GM12878 (cell line): ENCODE results near the gene GPR107. TPM values are rescaled to one million over a fixed set of nuclear protein-coding genes. Genes with fewer than 3 reads are reported as not detected.

ENCODE experiments used
- ATAC-seq: fragments of 200-7000 bp; cut with Tn5 transposase; 3 replicates; pipeline ENCODE4 v1.9.1; 2020; ENCODE audit warnings: mild to moderate bottlenecking, moderate library complexity
- BruUV-seq: library from RNA; stranded (reverse); fragments of 400-500 nt; replicated peaks from 2 replicates; lab custom pipeline; 2021; lab: Mats Ljungman, UMichigan
- CTCF ChIA-PET: fragments of 300-600 bp; sonication (Branson Sonifier 250); formaldehyde crosslinking; extraction: SDS; loops from one replicate; lab custom pipeline; 2021; ENCODE audit warnings: inconsistent platforms; lab: Yijun Ruan, JAX
- POLR2A ChIA-PET: fragments of 350-600 bp; formaldehyde crosslinking; extraction: SDS; loops from one replicate; lab custom pipeline; 2021; ENCODE audit warnings: inconsistent platforms; lab: Charles Lee
- RAD21 ChIA-PET: fragments of 300-600 bp; sonication (Branson Sonifier 250); formaldehyde crosslinking; loops from one replicate; lab custom pipeline; 2023; ENCODE audit warnings: antibody characterized with exemption; ENCODE audit not compliant: unreplicated experiment; lab: Charles Lee
- SMC1A ChIA-PET: fragments of 300-600 bp; sonication (Branson Sonifier 250); formaldehyde crosslinking; loops from one replicate; lab custom pipeline; 2023; ENCODE audit not compliant: unreplicated experiment, uncharacterized antibody; lab: Charles Lee
- DNase-seq: peaks from one replicate; pipeline ENCODE4 v3.0.0-alpha.2; 2011; ENCODE audit warnings: low read depth, low spot score
- FAIRE-seq: peaks from 3 replicates; lab custom pipeline; 2011; peaks lifted over from hg19 to GRCh38; lab: Jason Lieb, UNC
- H2AFZ ChIP-seq: 2 replicates; pipeline ENCODE4 v1.6.0; 2011; ENCODE audit warnings: low read depth, low read length, control low read depth; ENCODE audit not compliant: control insufficient read depth
- H3K27ac ChIP-seq: 2 replicates; pipeline ENCODE4 v1.5.1; 2011; ENCODE audit warnings: control low read depth; ENCODE audit not compliant: control insufficient read depth, insufficient read depth
- H3K27me3 ChIP-seq, 2 experiments: replicated peaks in 1 of 2; 2 replicates each; pipeline versions ENCODE4 v1.6.0 to v1.6.1; 2011; ENCODE audit warnings: low read length in 1 of 2; ENCODE audit not compliant: control insufficient read depth in 2 of 2, insufficient read depth in 2 of 2
- H3K36me3 ChIP-seq, 2 experiments: 2 replicates each; pipeline ENCODE4 v1.5.1; 2011; ENCODE audit warnings: low read length in 1 of 2; ENCODE audit not compliant: control insufficient read depth in 2 of 2, insufficient read depth in 2 of 2
- H3K4me1 ChIP-seq: 2 replicates; pipeline ENCODE4 v1.6.1; 2011; ENCODE audit warnings: mild to moderate bottlenecking, low read length, moderate library complexity, mixed read lengths; ENCODE audit not compliant: control insufficient read depth, insufficient read depth
- H3K4me2 ChIP-seq: 2 replicates; pipeline ENCODE4 v1.6.0; 2011; ENCODE audit warnings: control low read depth; ENCODE audit not compliant: control insufficient read depth, insufficient read depth
- H3K4me3 ChIP-seq: fragments of 200-600 bp; sonication (generic); 2 replicates; pipeline ENCODE4 v1.5.1; 2016
- H3K79me2 ChIP-seq: 2 replicates; pipeline ENCODE4 v1.6.0; 2011; ENCODE audit warnings: low read length; ENCODE audit not compliant: control insufficient read depth, insufficient read depth
- H3K9ac ChIP-seq: 2 replicates; pipeline ENCODE4 v1.8.0; 2011; ENCODE audit warnings: low read length, control low read depth, mixed read lengths; ENCODE audit not compliant: control insufficient read depth, insufficient read depth
- H3K9me3 ChIP-seq: replicated peaks from 3 replicates; pipeline ENCODE4 v1.5.1; 2011; ENCODE audit warnings: mild to moderate bottlenecking, low read length; ENCODE audit not compliant: control insufficient read depth, insufficient read depth
- H4K20me1 ChIP-seq: 2 replicates; pipeline ENCODE4 v1.6.0; 2011; ENCODE audit not compliant: control insufficient read depth, insufficient read depth
- CBX3 ChIP-seq: fragments of 200-600 bp; sonication (generic); IDR thresholded peaks from 2 replicates; pipeline ENCODE4 v1.6.1; 2016; ENCODE audit warnings: low read depth, borderline replicate concordance
- SMAD1 ChIP-seq: fragments of 450-650 bp; IDR thresholded peaks from 2 replicates; pipeline ENCODE4 v1.6.1; 2018; ENCODE audit warnings: mild to moderate bottlenecking, low read depth; ENCODE audit not compliant: partially characterized antibody
- WGBS: methylation state at CpG from one replicate; pipeline ENCODE4 v1.1.6; 2016; ENCODE audit warnings: low lambda C conversion rate; ENCODE audit not compliant: insufficient replicate concordance, insufficient coverage; ENCODE audit errors: missing lambda C conversion rate; 5-methylcytosine and 5-hydroxymethylcytosine counted together
- in situ Hi-C: fragments of 300-500 bp; cut with MboI; formaldehyde crosslinking; loops from 9 replicates; pipeline ENCODE4 v1.14.3; 2018; ENCODE audit warnings: mixed read lengths
- intact Hi-C: fragments of 100-400 bp; cut with micrococcal nuclease; formaldehyde crosslinking; loops from one replicate; pipeline ENCODE4 v1.14.2; 2022; ENCODE audit not compliant: unreplicated experiment
- polyA plus RNA-seq, 11 experiments: library from polyadenylated mRNA; depleted of rRNA in 4 of 11; unstranded in 6 of 11; stranded (reverse) in 5 of 11; fragments of >200 nt; fragmentation: Nextera tagmentation in 4 of 11; fragmentation: Illumina TruSeq in 1 of 11; extraction: Ambion mirVana in 4 of 11; extraction: Trizol in 1 of 11; gene quantifications; 1 replicate in 1 of 11; 2 replicates in 10 of 11; pipeline versions ENCODE4 v1.2.1 to v1.2.3, GENCODE V29; 2011 to 2016; ENCODE audit warnings: inconsistent platforms in 2 of 11, missing spikeins in 2 of 11, low read depth in 1 of 11
- small RNA-seq: library from RNA; depleted of rRNA; stranded (forward); fragments of <200 nt; gene quantifications from one replicate; pipeline ENCODE3, GENCODE V24; 2014
- total RNA-seq, 4 experiments: library from RNA; depleted of rRNA in 3 of 4; stranded (reverse); fragments of >200 nt in 3 of 4; fragmentation: Illumina TruSeq in 1 of 4; extraction: Trizol in 1 of 4; gene quantifications; 2 replicates each; pipeline versions ENCODE4 v1.2.1 to v1.2.3, GENCODE V29; 2013 to 2021

The GPR107 gene
- total and polyA plus RNA-seq, 10 of the 15 experiments (the other 5 are each of a cell fraction or from before 2014, with no cell fraction given), result 2.7 to 21.4 (median 10.6) TPM

GRCh38 chr9:130188860-130189481 is 135.3 kb downstream of the GPR107 start:
- no peak for FAIRE-seq
- no peaks in the 10 kb centered on the region for H3K36me3 ChIP-seq
- in situ Hi-C loops, result no loop called here
- ChIA-PET RAD21 (no interaction called here), POLR2A (no interaction called here), CTCF (interaction anchor here (0.6 kb wide), 1 partner anchor 161 kb away, joined by 3 read pairs; no protein-coding TSS in a partner anchor), SMC1A (interaction anchor here (0.6 kb wide), 1 partner anchor 47 kb away, joined by 3 read pairs; no protein-coding TSS in a partner anchor)
- no peak overlapping the region for H3K4me3 ChIP-seq
- DNase-seq, result no peak
- 37% methylated on average over 7 of the region's 7 CpGs for WGBS
- no peaks in the 10 kb centered on the region for H4K20me1 ChIP-seq
- no peaks in the 10 kb centered on the region for H3K79me2 ChIP-seq
- intact Hi-C loops, result no loop called here
- no peak overlapping the region for H3K27ac ChIP-seq
- no peaks in the 10 kb centered on the region for H3K9me3 ChIP-seq
- H3K27me3 ChIP-seq, result no peaks in the 10 kb centered on the region; a peak in 2 of 4 replicates
- H3K9ac ChIP-seq, result no peak overlapping the region
- H2AFZ ChIP-seq, result no peak overlapping the region
- BruUV-seq, result no TSS peak
- TF ChIP-seq CBX3 (no peak), SMAD1 (no peak)
- no peak overlapping the region for H3K4me2 ChIP-seq
- ATAC-seq, result no peak
- no peaks in the 10 kb centered on the region for H3K4me1 ChIP-seq

Small RNA genes lying within 50 kb of the gene (small RNA-seq; reads per million reads assigned to genes)
- not detected for gene RF00019

Other genes starting within 250 kb of the GPR107 start
- gene TOR1A, start 229.8 kb upstream of the GPR107 start, total RNA-seq (2014; rRNA removed), result 27.4 and 28.1 TPM in 2 replicates
- 28.9 and 29.1 TPM in 2 replicates for gene TOR1A, start 229.8 kb upstream of the GPR107 start, total RNA-seq (2014; rRNA removed; fragmentation: Illumina TruSeq; extraction: Trizol)
- 31.1 and 34.0 TPM in 2 replicates for gene TOR1A, start 229.8 kb upstream of the GPR107 start, total RNA-seq (2021)
- gene TOR1A, start 229.8 kb upstream of the GPR107 start, polyA plus RNA-seq (2011; rRNA removed), result 44.7 and 45.4 TPM in 2 replicates
- 37.4 and 43.1 TPM in 2 replicates for gene TOR1A, start 229.8 kb upstream of the GPR107 start, polyA plus RNA-seq (2014; fragmentation: Illumina TruSeq; extraction: Trizol)
- gene TOR1A, start 229.8 kb upstream of the GPR107 start, polyA plus RNA-seq (2014; fragmentation: Nextera tagmentation; extraction: Ambion mirVana), result 1 to 10 TPM; 3.2 to 8.0 TPM
- 43.3 and 45.3 TPM in 2 replicates for gene TOR1A, start 229.8 kb upstream of the GPR107 start, polyA plus RNA-seq (2014; rRNA removed)
- 10 to 100 TPM; 60.7 to 60.8 TPM for gene TOR1A, start 229.8 kb upstream of the GPR107 start, polyA plus RNA-seq (2016; fragmentation: Nextera tagmentation; extraction: Ambion mirVana)
- gene C9orf78, start 218.6 kb upstream of the GPR107 start, total RNA-seq (2014; rRNA removed), result 32.6 and 36.7 TPM in 2 replicates
- gene C9orf78, start 218.6 kb upstream of the GPR107 start, total RNA-seq (2014; rRNA removed; fragmentation: Illumina TruSeq; extraction: Trizol), result 46.2 and 54.6 TPM in 2 replicates
- gene C9orf78, start 218.6 kb upstream of the GPR107 start, total RNA-seq (2021), result 18.9 and 23.0 TPM in 2 replicates
- gene C9orf78, start 218.6 kb upstream of the GPR107 start, polyA plus RNA-seq (2011; rRNA removed), result 41.8 and 60.7 TPM in 2 replicates
- 52.4 and 53.3 TPM in 2 replicates for gene C9orf78, start 218.6 kb upstream of the GPR107 start, polyA plus RNA-seq (2014; fragmentation: Illumina TruSeq; extraction: Trizol)
- gene C9orf78, start 218.6 kb upstream of the GPR107 start, polyA plus RNA-seq (2014; fragmentation: Nextera tagmentation; extraction: Ambion mirVana), result 10 to 100 TPM; 28.6 to 60.9 TPM
- 37.5 and 40.0 TPM in 2 replicates for gene C9orf78, start 218.6 kb upstream of the GPR107 start, polyA plus RNA-seq (2014; rRNA removed)
- 10 to 100 TPM; 56.9 to 59.0 TPM for gene C9orf78, start 218.6 kb upstream of the GPR107 start, polyA plus RNA-seq (2016; fragmentation: Nextera tagmentation; extraction: Ambion mirVana)
- 10.7 and 14.4 TPM in 2 replicates for gene USP20, start 218.4 kb upstream of the GPR107 start, total RNA-seq (2014; rRNA removed)
- 6.4 and 7.6 TPM in 2 replicates for gene USP20, start 218.4 kb upstream of the GPR107 start, total RNA-seq (2014; rRNA removed; fragmentation: Illumina TruSeq; extraction: Trizol)
- gene USP20, start 218.4 kb upstream of the GPR107 start, total RNA-seq (2021), result 23.0 and 23.3 TPM in 2 replicates
- 4.0 and 7.5 TPM in 2 replicates for gene USP20, start 218.4 kb upstream of the GPR107 start, polyA plus RNA-seq (2011; rRNA removed)
- gene USP20, start 218.4 kb upstream of the GPR107 start, polyA plus RNA-seq (2014; fragmentation: Illumina TruSeq; extraction: Trizol), result 2.6 and 6.1 TPM in 2 replicates
- gene USP20, start 218.4 kb upstream of the GPR107 start, polyA plus RNA-seq (2014; fragmentation: Nextera tagmentation; extraction: Ambion mirVana), result 1 to 10 TPM in 1 of 2 experiments, under 1 TPM in 1; 0.66 to 1.1 TPM
- gene USP20, start 218.4 kb upstream of the GPR107 start, polyA plus RNA-seq (2014; rRNA removed), result 15.8 and 23.0 TPM in 2 replicates
- 10 to 100 TPM; 22.3 to 22.9 TPM for gene USP20, start 218.4 kb upstream of the GPR107 start, polyA plus RNA-seq (2016; fragmentation: Nextera tagmentation; extraction: Ambion mirVana)
- 167 and 204 TPM in 2 replicates for gene FNBP1, start 10.7 kb upstream of the GPR107 start, total RNA-seq (2014; rRNA removed)
- 277 and 283 TPM in 2 replicates for gene FNBP1, start 10.7 kb upstream of the GPR107 start, total RNA-seq (2014; rRNA removed; fragmentation: Illumina TruSeq; extraction: Trizol)
- 353 and 356 TPM in 2 replicates for gene FNBP1, start 10.7 kb upstream of the GPR107 start, total RNA-seq (2021)
- 188 and 268 TPM in 2 replicates for gene FNBP1, start 10.7 kb upstream of the GPR107 start, polyA plus RNA-seq (2011; rRNA removed)
- gene FNBP1, start 10.7 kb upstream of the GPR107 start, polyA plus RNA-seq (2014; fragmentation: Illumina TruSeq; extraction: Trizol), result 258 and 290 TPM in 2 replicates
- 10 to 100 TPM; 64.5 to 80.5 TPM for gene FNBP1, start 10.7 kb upstream of the GPR107 start, polyA plus RNA-seq (2014; fragmentation: Nextera tagmentation; extraction: Ambion mirVana)
- gene FNBP1, start 10.7 kb upstream of the GPR107 start, polyA plus RNA-seq (2014; rRNA removed), result 180 and 208 TPM in 2 replicates
- gene FNBP1, start 10.7 kb upstream of the GPR107 start, polyA plus RNA-seq (2016; fragmentation: Nextera tagmentation; extraction: Ambion mirVana), result 100 to 1,000 TPM; 165 to 170 TPM
- under 0.01 TPM in 1 of 2 replicates, not detected in the other for gene NCS1, start 118.5 kb downstream of the GPR107 start, total RNA-seq (2014; rRNA removed)
- 0.04 and 0.05 TPM in 2 replicates for gene NCS1, start 118.5 kb downstream of the GPR107 start, total RNA-seq (2014; rRNA removed; fragmentation: Illumina TruSeq; extraction: Trizol)
- 0.05 and 0.08 TPM in 2 replicates for gene NCS1, start 118.5 kb downstream of the GPR107 start, total RNA-seq (2021)
- gene NCS1, start 118.5 kb downstream of the GPR107 start, polyA plus RNA-seq (2011; rRNA removed), result 0.12 TPM in 1 of 2 replicates, not detected in the other
- 0.06 and 0.07 TPM in 2 replicates for gene NCS1, start 118.5 kb downstream of the GPR107 start, polyA plus RNA-seq (2014; fragmentation: Illumina TruSeq; extraction: Trizol)
- gene NCS1, start 118.5 kb downstream of the GPR107 start, polyA plus RNA-seq (2014; fragmentation: Nextera tagmentation; extraction: Ambion mirVana), result not detected
- 0.05 and 0.22 TPM in 2 replicates for gene NCS1, start 118.5 kb downstream of the GPR107 start, polyA plus RNA-seq (2014; rRNA removed)
- under 1 TPM in 1 of 2 experiments, not detected in 1; 0.05 TPM for gene NCS1, start 118.5 kb downstream of the GPR107 start, polyA plus RNA-seq (2016; fragmentation: Nextera tagmentation; extraction: Ambion mirVana)
- not detected in 2 replicates for gene HMCN2, start 211.9 kb downstream of the GPR107 start, total RNA-seq (2014; rRNA removed)
- gene HMCN2, start 211.9 kb downstream of the GPR107 start, total RNA-seq (2014; rRNA removed; fragmentation: Illumina TruSeq; extraction: Trizol), result not detected in 2 replicates
- gene HMCN2, start 211.9 kb downstream of the GPR107 start, total RNA-seq (2021), result not detected in 2 replicates
- 0.04 TPM in 1 of 2 replicates, not detected in the other for gene HMCN2, start 211.9 kb downstream of the GPR107 start, polyA plus RNA-seq (2011; rRNA removed)
- gene HMCN2, start 211.9 kb downstream of the GPR107 start, polyA plus RNA-seq (2014; fragmentation: Illumina TruSeq; extraction: Trizol), result not detected in 2 replicates
- not detected for gene HMCN2, start 211.9 kb downstream of the GPR107 start, polyA plus RNA-seq (2014; fragmentation: Nextera tagmentation; extraction: Ambion mirVana)
- not detected in 2 replicates for gene HMCN2, start 211.9 kb downstream of the GPR107 start, polyA plus RNA-seq (2014; rRNA removed)
- not detected for gene HMCN2, start 211.9 kb downstream of the GPR107 start, polyA plus RNA-seq (2016; fragmentation: Nextera tagmentation; extraction: Ambion mirVana)